Activated gamma-delta T cell treated with Interleukin-2 at 50 U/mL for 16 hours (primary cell): Measurements from ENCODE around the gene ATP1A1.

Experiments used
- DNase-seq: peaks from one replicate; pipeline ENCODE4 v3.0.0-alpha.2; 2020

Gene ATP1A1

GRCh38 chr1:116392717-116393404 lies 19.8 kb downstream of the ATP1A1 start:
- DNase-seq = no peak

- DNase-seq = no peak
Measured at GRCh38 chr1:116393792-116394191, 20.7 kb downstream of the ATP1A1 start.

GRCh38 chr1:116394270-116394669 lies 21.2 kb downstream of the ATP1A1 start:
- no peak for DNase-seq

- no peak for DNase-seq
Measured at GRCh38 chr1:116396769-116397168, 23.7 kb downstream of the ATP1A1 start.

- no peak for DNase-seq
Measured at GRCh38 chr1:116397728-116398127, 24.7 kb downstream of the ATP1A1 start.

- DNase-seq = no peak
Measured at GRCh38 chr1:116400780-116401179, 27.7 kb downstream of the ATP1A1 start.

- DNase-seq = no peak
Measured at GRCh38 chr1:116401646-116402176, 28.7 kb downstream of the ATP1A1 start.

- DNase-seq = no peak
Measured at GRCh38 chr1:116402333-116402732, 29.3 kb downstream of the ATP1A1 start.

GRCh38 chr1:116403496-116404136 lies 30.6 kb downstream of the ATP1A1 start:
- DNase-seq = no peak

- no peak for DNase-seq
Measured at GRCh38 chr1:116404699-116405098, 31.7 kb downstream of the ATP1A1 start.

- DNase-seq = no peak
Measured at GRCh38 chr1:116405241-116406135, 32.4 kb downstream of the ATP1A1 start.

- no peak for DNase-seq
Measured at GRCh38 chr1:116407033-116407432, 34.0 kb downstream of the ATP1A1 start.

GRCh38 chr1:116408193-116408592 lies 35.1 kb downstream of the ATP1A1 start:
- DNase-seq = no peak

GRCh38 chr1:116408803-116409720 lies 36.0 kb downstream of the ATP1A1 start:
- no peak for DNase-seq

GRCh38 chr1:116409751-116410191 lies 36.7 kb downstream of the ATP1A1 start:
- DNase-seq = no peak

- no peak for DNase-seq
Measured at GRCh38 chr1:116411784-116412479, 38.9 kb downstream of the ATP1A1 start.

- no peak for DNase-seq
Measured at GRCh38 chr1:116412480-116412798, 39.4 kb downstream of the ATP1A1 start.

GRCh38 chr1:116412898-116413297 lies 39.9 kb downstream of the ATP1A1 start:
- no peak for DNase-seq

GRCh38 chr1:116413414-116413813 lies 40.4 kb downstream of the ATP1A1 start:
- no peak for DNase-seq

- no peak for DNase-seq
Measured at GRCh38 chr1:116414364-116414763, 41.3 kb downstream of the ATP1A1 start.

GRCh38 chr1:116415200-116415698 lies 42.2 kb downstream of the ATP1A1 start:
- DNase-seq = no peak
